ENCODE data around the gene MMP24OS.
A peak's percentile ranks its signal among the peaks of the same experiment; 100 is the strongest.
"Not testable (repeated sequence)": the region's sequence is repeated elsewhere in the genome, so short reads cannot be mapped to it uniquely, and the experiment has no call there.

Gene MMP24OS

GRCh38 chr20:35273449-35274171 lies 4.3 kb downstream of the MMP24OS start:
- Histone ChIP-seq H3K4me1 (ENCODE audit: control insufficient read depth, insufficient read depth, low read length) (peaks cover 29% of the 10 kb centered on the region), H3K9ac (ENCODE audit: low read length in 2 of 2) (no peak overlapping the region), H3K4me3 (ENCODE audit: low read length in 2 of 2) (no peak overlapping the region), H3K9me3 (ENCODE audit: control insufficient read depth in 2 of 2, low read length in 2 of 2) (no peaks in the 10 kb centered on the region), H3K27me3 (ENCODE audit: control insufficient read depth in 1 of 2, insufficient read depth in 2 of 2, low read length in 2 of 2) (no peaks in the 10 kb centered on the region), H3K36me3 (ENCODE audit: control insufficient read depth in 2 of 2, insufficient read depth in 2 of 2, low read length in 2 of 2) (peaks cover 11 to 26% of the 10 kb centered on the region in 2 donors), H3K27ac (ENCODE audit: low read length) (no peak overlapping the region)

- H3K9me3 ChIP-seq (ENCODE audit: control insufficient read depth in 2 of 2, low read length in 2 of 2): no peaks in the 10 kb centered on the region
- no peak overlapping the region for H3K9ac ChIP-seq (ENCODE audit: low read length in 2 of 2)
- peaks cover 11 to 35% of the 10 kb centered on the region in 2 donors for H3K36me3 ChIP-seq (ENCODE audit: control insufficient read depth in 2 of 2, insufficient read depth in 2 of 2, low read length in 2 of 2)
- H3K4me1 ChIP-seq (ENCODE audit: control insufficient read depth, insufficient read depth, low read length): peaks cover 20% of the 10 kb centered on the region
- no peaks in the 10 kb centered on the region for H3K27me3 ChIP-seq (ENCODE audit: control insufficient read depth in 1 of 2, insufficient read depth in 2 of 2, low read length in 2 of 2)
- H3K4me3 ChIP-seq (ENCODE audit: low read length in 2 of 2): no peak overlapping the region
- H3K27ac ChIP-seq (ENCODE audit: low read length): no peak overlapping the region
Measured at GRCh38 chr20:35271904-35272303, 6.0 kb downstream of the MMP24OS start.

GRCh38 chr20:35271073-35271882 lies 6.6 kb downstream of the MMP24OS start:
- Histone ChIP-seq H3K4me3 (ENCODE audit: low read length in 2 of 2) (no peak overlapping the region), H3K9ac (ENCODE audit: low read length in 2 of 2) (no peak overlapping the region), H3K9me3 (ENCODE audit: control insufficient read depth in 2 of 2, low read length in 2 of 2) (no peaks in the 10 kb centered on the region), H3K27me3 (ENCODE audit: control insufficient read depth in 1 of 2, insufficient read depth in 2 of 2, low read length in 2 of 2) (no peaks in the 10 kb centered on the region), H3K36me3 (ENCODE audit: control insufficient read depth in 2 of 2, insufficient read depth in 2 of 2, low read length in 2 of 2) (peaks cover 14 to 39% of the 10 kb centered on the region in 2 donors), H3K4me1 (ENCODE audit: control insufficient read depth, insufficient read depth, low read length) (peaks cover 15% of the 10 kb centered on the region), H3K27ac (ENCODE audit: low read length) (no peak overlapping the region)

GRCh38 chr20:35270021-35270902 lies 7.7 kb downstream of the MMP24OS start:
- Histone ChIP-seq H3K4me1 (ENCODE audit: control insufficient read depth, insufficient read depth, low read length) (peaks cover 9% of the 10 kb centered on the region), H3K36me3 (ENCODE audit: control insufficient read depth in 2 of 2, insufficient read depth in 2 of 2, low read length in 2 of 2) (peaks cover 14 to 32% of the 10 kb centered on the region in 2 donors), H3K9ac (ENCODE audit: low read length in 2 of 2) (no peak overlapping the region)

GRCh38 chr20:35269055-35269781 lies 8.7 kb downstream of the MMP24OS start:
- H3K9me3 ChIP-seq (ENCODE audit: control insufficient read depth in 2 of 2, low read length in 2 of 2): no peaks in the 10 kb centered on the region
- no peak overlapping the region for H3K4me3 ChIP-seq (ENCODE audit: low read length in 2 of 2)
- H3K27me3 ChIP-seq (ENCODE audit: control insufficient read depth in 1 of 2, insufficient read depth in 2 of 2, low read length in 2 of 2): no peaks in the 10 kb centered on the region
- H3K4me1 ChIP-seq (ENCODE audit: control insufficient read depth, insufficient read depth, low read length): peaks cover 7% of the 10 kb centered on the region
- no peak overlapping the region for H3K9ac ChIP-seq (ENCODE audit: low read length in 2 of 2)
- peaks cover 14 to 29% of the 10 kb centered on the region in 2 donors for H3K36me3 ChIP-seq (ENCODE audit: control insufficient read depth in 2 of 2, insufficient read depth in 2 of 2, low read length in 2 of 2)
- no peak overlapping the region for H3K27ac ChIP-seq (ENCODE audit: low read length)

More at GRCh38 chr20:35270021-35270902, 7.7 kb downstream of the MMP24OS start:
- Histone ChIP-seq H3K4me3 (ENCODE audit: low read length in 2 of 2) (no peak overlapping the region), H3K9me3 (ENCODE audit: control insufficient read depth in 2 of 2, low read length in 2 of 2) (no peaks in the 10 kb centered on the region), H3K27me3 (ENCODE audit: control insufficient read depth in 1 of 2, insufficient read depth in 2 of 2, low read length in 2 of 2) (no peaks in the 10 kb centered on the region), H3K27ac (ENCODE audit: low read length) (no peak overlapping the region)

GRCh38 chr20:35267092-35267491 lies 10.8 kb downstream of the MMP24OS start:
- Histone ChIP-seq H3K9ac (ENCODE audit: low read length in 2 of 2) (no peak overlapping the region), H3K27ac (ENCODE audit: low read length) (no peak overlapping the region), H3K4me3 (ENCODE audit: low read length in 2 of 2) (no peak overlapping the region), H3K27me3 (ENCODE audit: control insufficient read depth in 1 of 2, insufficient read depth in 2 of 2, low read length in 2 of 2) (no peaks in the 10 kb centered on the region), H3K4me1 (ENCODE audit: control insufficient read depth, insufficient read depth, low read length) (peaks cover 20% of the 10 kb centered on the region), H3K9me3 (ENCODE audit: control insufficient read depth in 2 of 2, low read length in 2 of 2) (no peaks in the 10 kb centered on the region), H3K36me3 (ENCODE audit: control insufficient read depth in 2 of 2, insufficient read depth in 2 of 2, low read length in 2 of 2) (peaks cover 17 to 26% of the 10 kb centered on the region in 2 donors)

GRCh38 chr20:35264755-35265154 lies 13.2 kb downstream of the MMP24OS start:
- Histone ChIP-seq H3K9me3 (ENCODE audit: control insufficient read depth in 2 of 2, low read length in 2 of 2) (no peaks in the 10 kb centered on the region), H3K36me3 (ENCODE audit: control insufficient read depth in 2 of 2, insufficient read depth in 2 of 2, low read length in 2 of 2) (peaks cover 6 to 17% of the 10 kb centered on the region in 2 donors), H3K27ac (ENCODE audit: low read length) (no peak overlapping the region), H3K9ac (ENCODE audit: low read length in 2 of 2) (no peak overlapping the region), H3K4me1 (ENCODE audit: control insufficient read depth, insufficient read depth, low read length) (peaks cover 20% of the 10 kb centered on the region), H3K4me3 (ENCODE audit: low read length in 2 of 2) (no peak overlapping the region), H3K27me3 (ENCODE audit: control insufficient read depth in 1 of 2, insufficient read depth in 2 of 2, low read length in 2 of 2) (no peaks in the 10 kb centered on the region)

GRCh38 chr20:35263532-35264341 lies 14.2 kb downstream of the MMP24OS start:
- Histone ChIP-seq H3K9me3 (ENCODE audit: control insufficient read depth in 2 of 2, low read length in 2 of 2) (no peaks in the 10 kb centered on the region), H3K27ac (ENCODE audit: low read length) (peak overlapping the region; percentile 70), H3K36me3 (ENCODE audit: control insufficient read depth in 2 of 2, insufficient read depth in 2 of 2, low read length in 2 of 2) (peaks cover 6 to 15% of the 10 kb centered on the region in 2 donors), H3K4me1 (ENCODE audit: control insufficient read depth, insufficient read depth, low read length) (peaks cover 15% of the 10 kb centered on the region), H3K27me3 (ENCODE audit: control insufficient read depth in 1 of 2, insufficient read depth in 2 of 2, low read length in 2 of 2) (no peaks in the 10 kb centered on the region), H3K4me3 (ENCODE audit: low read length in 2 of 2) (peak overlapping the region; percentile 46 to 55), H3K9ac (ENCODE audit: low read length in 2 of 2) (peak overlapping the region; percentile 57 to 58)

GRCh38 chr20:35262731-35263531 lies 15.0 kb downstream of the MMP24OS start:
- Histone ChIP-seq H3K4me1 (ENCODE audit: control insufficient read depth, insufficient read depth, low read length) (peaks cover 15% of the 10 kb centered on the region), H3K27ac (ENCODE audit: low read length) (peak overlapping the region; percentile 70), H3K36me3 (ENCODE audit: control insufficient read depth in 2 of 2, insufficient read depth in 2 of 2, low read length in 2 of 2) (peaks cover 6 to 11% of the 10 kb centered on the region in 2 donors), H3K9ac (ENCODE audit: low read length in 2 of 2) (peak overlapping the region; percentile 57 to 58), H3K4me3 (ENCODE audit: low read length in 2 of 2) (peak overlapping the region; percentile 46 to 55)
- not testable (repeated sequence) for H3K9me3 ChIP-seq (ENCODE audit: control insufficient read depth in 2 of 2, low read length in 2 of 2); H3K27me3 ChIP-seq (ENCODE audit: control insufficient read depth in 1 of 2, insufficient read depth in 2 of 2, low read length in 2 of 2)

Data from stomach smooth muscle (tissue), 2 donors.